Forelimb muscle (tissue), 1 donor: ENCODE measurements around the gene PPIL6. TPM values are rescaled to one million over a fixed set of nuclear protein-coding genes. Genes with fewer than 3 reads are reported as not detected.

Source experiments
- DNase-seq: peaks from one replicate; pipeline ENCODE4 v3.0.0-alpha.2; 2013; ENCODE audit warnings: low read depth
- polyA plus RNA-seq: library from polyadenylated mRNA; unstranded; fragments of 120-200 nt; gene quantifications from one replicate; pipeline ENCODE4 v1.2.1, GENCODE V29; 2013; ENCODE audit not compliant: insufficient read length

PPIL6 gene
- polyA plus RNA-seq, 1 donor: 5.2 TPM

- no peak for DNase-seq
These were observed 76.7 kb downstream of the PPIL6 start for GRCh38 chr6:109363753-109364152.

- no peak for DNase-seq
These were observed 78.1 kb downstream of the PPIL6 start for GRCh38 chr6:109362102-109362884.

GRCh38 chr6:109360791-109361190 is 79.6 kb downstream of the PPIL6 start:
- DNase-seq: no peak

GRCh38 chr6:109360281-109360680 is 80.1 kb downstream of the PPIL6 start:
- no peak for DNase-seq

- no peak for DNase-seq
These were observed 81.2 kb downstream of the PPIL6 start for GRCh38 chr6:109359248-109359647.

GRCh38 chr6:109358204-109358603 is 82.2 kb downstream of the PPIL6 start:
- no peak for DNase-seq

- DNase-seq: no peak
These were observed 84.2 kb downstream of the PPIL6 start for GRCh38 chr6:109356237-109356636.

- no peak for DNase-seq
These were observed 88.9 kb downstream of the PPIL6 start for GRCh38 chr6:109351231-109352130.

GRCh38 chr6:109349419-109349987 is 90.9 kb downstream of the PPIL6 start:
- DNase-seq: peak; percentile 25

- DNase-seq: no peak
These were observed 92.2 kb downstream of the PPIL6 start for GRCh38 chr6:109348226-109348625.

- no peak for DNase-seq
These were observed 92.6 kb downstream of the PPIL6 start for GRCh38 chr6:109347779-109348178.

- DNase-seq: no peak
These were observed 94.4 kb downstream of the PPIL6 start for GRCh38 chr6:109345986-109346385.

- no peak for DNase-seq
These were observed 96.2 kb downstream of the PPIL6 start for GRCh38 chr6:109344226-109344625.

GRCh38 chr6:109343518-109343917 is 96.9 kb downstream of the PPIL6 start:
- DNase-seq: no peak

- DNase-seq: no peak
These were observed 97.5 kb downstream of the PPIL6 start for GRCh38 chr6:109342911-109343310.

- no peak for DNase-seq
These were observed 97.9 kb downstream of the PPIL6 start for GRCh38 chr6:109342506-109342905.

- no peak for DNase-seq
These were observed 99.6 kb downstream of the PPIL6 start for GRCh38 chr6:109340811-109341210.

Other genes starting within 250 kb of the PPIL6 start
- 226 TPM for gene CD164, start 58.2 kb downstream of the PPIL6 start, polyA plus RNA-seq
- 4.2 TPM for gene SMPD2, start 96 bp upstream of the PPIL6 start, polyA plus RNA-seq
- gene MICAL1, start 15.1 kb upstream of the PPIL6 start, polyA plus RNA-seq: 56.6 TPM
- gene ZBTB24, start 42.6 kb upstream of the PPIL6 start, polyA plus RNA-seq: 4.2 TPM